ENCODE measurements around the gene COX6A2. TPM values are rescaled to one million over a fixed set of nuclear protein-coding genes. Genes with fewer than 3 reads are reported as not detected.
A peak's percentile ranks its signal among the peaks of the same experiment; 100 is the strongest.

Gene COX6A2
- total RNA-seq, 2 donors from 2014 or later, result 3.9 TPM; not detected in 1

DNA sequence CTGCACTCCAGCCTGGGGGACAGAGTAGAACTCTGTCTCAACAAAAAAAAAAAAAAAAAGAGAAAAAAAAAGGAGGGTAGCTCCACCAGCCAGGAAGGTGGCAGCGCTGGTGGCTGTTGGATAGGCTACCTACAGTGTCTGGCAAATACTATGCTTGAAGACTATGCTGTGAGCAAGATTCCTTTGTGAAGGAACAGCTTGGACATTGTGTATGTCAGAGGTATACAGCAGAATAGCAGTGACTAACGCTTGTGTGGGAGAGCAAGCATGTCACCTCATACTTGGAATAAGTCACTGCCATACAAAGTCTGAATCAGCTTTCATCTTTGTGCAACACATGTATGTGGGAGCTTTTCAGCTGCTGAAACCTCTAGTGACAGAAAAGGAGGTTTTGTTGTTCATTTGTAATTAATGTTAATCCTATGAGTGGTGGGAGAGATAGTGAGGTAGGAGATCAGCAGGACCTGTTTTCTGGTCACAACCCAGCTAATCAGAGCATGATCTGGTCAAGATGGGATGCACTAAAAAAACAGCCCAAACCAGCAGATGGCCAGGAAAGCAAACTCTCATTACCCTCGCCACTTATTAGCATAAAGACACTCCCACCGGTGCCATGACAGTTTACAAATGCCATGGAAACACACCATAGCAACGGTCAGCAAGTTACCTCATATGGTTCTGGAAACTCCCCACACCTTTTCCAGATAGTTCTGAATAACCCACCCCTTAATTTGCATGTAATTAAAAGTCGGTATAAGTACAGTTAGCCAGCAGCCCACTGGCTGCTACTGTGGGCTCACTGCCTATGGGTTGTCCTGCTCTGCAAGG, 41.8 kb downstream of the COX6A2 start:
- H3K27me3 ChIP-seq (replicated peaks; ENCODE audit: insufficient read depth), result peaks cover 2% of the 10 kb centered on the region
- DNase-seq (ENCODE audit: low spot score), result no peak
- H3K9me3 ChIP-seq, result no peaks in the 10 kb centered on the region
- no peak overlapping the region for H3K4me3 ChIP-seq
- H3K4me1 ChIP-seq (replicated peaks), result no peaks in the 10 kb centered on the region
- 41% methylated on average over 6 of the region's 6 CpGs for WGBS
- TF ChIP-seq, protein P1, sequence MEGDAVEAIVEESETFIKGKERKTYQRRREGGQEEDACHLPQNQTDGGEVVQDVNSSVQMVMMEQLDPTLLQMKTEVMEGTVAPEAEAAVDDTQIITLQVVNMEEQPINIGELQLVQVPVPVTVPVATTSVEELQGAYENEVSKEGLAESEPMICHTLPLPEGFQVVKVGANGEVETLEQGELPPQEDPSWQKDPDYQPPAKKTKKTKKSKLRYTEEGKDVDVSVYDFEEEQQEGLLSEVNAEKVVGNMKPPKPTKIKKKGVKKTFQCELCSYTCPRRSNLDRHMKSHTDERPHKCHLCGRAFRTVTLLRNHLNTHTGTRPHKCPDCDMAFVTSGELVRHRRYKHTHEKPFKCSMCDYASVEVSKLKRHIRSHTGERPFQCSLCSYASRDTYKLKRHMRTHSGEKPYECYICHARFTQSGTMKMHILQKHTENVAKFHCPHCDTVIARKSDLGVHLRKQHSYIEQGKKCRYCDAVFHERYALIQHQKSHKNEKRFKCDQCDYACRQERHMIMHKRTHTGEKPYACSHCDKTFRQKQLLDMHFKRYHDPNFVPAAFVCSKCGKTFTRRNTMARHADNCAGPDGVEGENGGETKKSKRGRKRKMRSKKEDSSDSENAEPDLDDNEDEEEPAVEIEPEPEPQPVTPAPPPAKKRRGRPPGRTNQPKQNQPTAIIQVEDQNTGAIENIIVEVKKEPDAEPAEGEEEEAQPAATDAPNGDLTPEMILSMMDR (IDR thresholded peaks at IDR 0.05), result no peak
- no peak for TF ChIP-seq POLR2AphosphoS5 (IDR thresholded peaks at IDR 0.05)
- TF ChIP-seq POLR2A (IDR thresholded peaks at IDR 0.05), result no peak
- H3K27ac ChIP-seq, result no peak overlapping the region
- H3K36me3 ChIP-seq, result no peaks in the 10 kb centered on the region
- intact Hi-C loops (cut with DNase I), result no loop called here

DNA sequence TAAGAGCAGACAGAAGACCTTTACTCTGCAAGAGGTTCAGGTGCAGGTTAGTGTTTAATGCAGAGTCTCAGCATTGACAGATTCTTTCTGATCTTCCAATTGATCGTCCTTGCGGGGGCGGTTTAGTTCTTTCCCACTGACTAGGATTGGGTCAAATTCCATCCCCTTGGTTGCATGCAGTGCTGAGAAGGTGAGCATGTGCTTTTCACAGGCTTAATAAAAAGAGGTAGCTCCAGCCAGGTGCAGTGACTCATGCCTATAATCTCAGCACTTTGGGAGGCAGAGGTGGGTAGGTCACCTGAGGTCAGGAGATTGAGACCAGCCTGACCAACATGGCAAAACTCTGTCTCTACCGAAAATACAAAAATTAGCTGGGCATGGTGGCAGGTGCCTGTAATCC, 42.5 kb downstream of the COX6A2 start:
- Histone ChIP-seq H3K27ac (no peak overlapping the region), H3K27me3 (replicated peaks; ENCODE audit: insufficient read depth) (peaks cover 2% of the 10 kb centered on the region), H3K36me3 (no peaks in the 10 kb centered on the region), H3K4me3 (no peak overlapping the region), H3K9me3 (no peaks in the 10 kb centered on the region), H3K4me1 (replicated peaks) (no peaks in the 10 kb centered on the region)
- WGBS, result 65% methylated on average over 4 of the region's 4 CpGs
- DNase-seq (ENCODE audit: low spot score), result no peak
- TF ChIP-seq POLR2AphosphoS5 (IDR thresholded peaks at IDR 0.05) (no peak), POLR2A (IDR thresholded peaks at IDR 0.05) (no peak)
- TF ChIP-seq, protein P1 (IDR thresholded peaks at IDR 0.05), result no peak
- intact Hi-C loops (cut with DNase I), result no loop called here

DNA sequence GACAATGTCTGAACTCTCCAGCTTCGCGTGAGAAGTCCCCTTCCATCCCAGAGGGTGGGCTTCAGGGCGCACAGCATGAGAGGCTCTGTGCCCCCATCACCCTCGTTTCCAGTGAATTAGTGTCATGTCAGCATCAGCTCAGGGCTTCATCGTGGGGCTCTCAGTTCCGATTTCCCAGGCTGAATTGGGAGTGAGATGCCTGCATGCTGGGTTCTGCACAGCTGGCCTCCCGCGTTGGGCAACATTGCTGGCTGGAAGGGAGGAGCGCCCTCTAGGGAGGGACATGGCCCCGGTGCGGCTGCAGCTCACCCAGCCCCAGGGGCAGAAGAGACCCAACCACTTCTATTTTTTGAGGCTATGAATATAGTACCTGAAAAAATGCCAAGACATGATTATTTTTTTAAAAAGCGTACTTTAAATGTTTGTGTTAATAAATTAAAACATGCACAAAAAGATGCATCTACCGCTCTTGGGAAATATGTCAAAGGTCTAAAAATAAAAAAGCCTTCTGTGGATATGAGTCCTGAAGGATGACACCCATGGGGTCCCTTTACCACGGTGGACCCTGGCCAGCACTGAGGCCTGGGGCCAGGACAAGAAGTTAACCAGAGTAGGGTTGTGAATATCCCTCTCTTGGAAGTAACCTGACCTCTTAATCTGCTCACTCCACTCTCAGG, 45.5 kb downstream of the COX6A2 start:
- Histone ChIP-seq H3K27me3 (replicated peaks; ENCODE audit: insufficient read depth) (no peaks in the 10 kb centered on the region), H3K4me3 (no peak overlapping the region), H3K9me3 (no peaks in the 10 kb centered on the region), H3K36me3 (no peaks in the 10 kb centered on the region), H3K27ac (no peak overlapping the region), H3K4me1 (replicated peaks) (no peaks in the 10 kb centered on the region)
- 21% methylated on average over 14 of the region's 14 CpGs for WGBS
- TF ChIP-seq POLR2A (IDR thresholded peaks at IDR 0.05) (no peak), POLR2AphosphoS5 (IDR thresholded peaks at IDR 0.05) (no peak)
- TF ChIP-seq, protein P1 (IDR thresholded peaks at IDR 0.05), result peak in 2 of 4 experiments; percentile 22 to 52
- intact Hi-C loops (cut with DNase I), result no loop called here
- peak; percentile 16 for DNase-seq (ENCODE audit: low spot score)

DNA sequence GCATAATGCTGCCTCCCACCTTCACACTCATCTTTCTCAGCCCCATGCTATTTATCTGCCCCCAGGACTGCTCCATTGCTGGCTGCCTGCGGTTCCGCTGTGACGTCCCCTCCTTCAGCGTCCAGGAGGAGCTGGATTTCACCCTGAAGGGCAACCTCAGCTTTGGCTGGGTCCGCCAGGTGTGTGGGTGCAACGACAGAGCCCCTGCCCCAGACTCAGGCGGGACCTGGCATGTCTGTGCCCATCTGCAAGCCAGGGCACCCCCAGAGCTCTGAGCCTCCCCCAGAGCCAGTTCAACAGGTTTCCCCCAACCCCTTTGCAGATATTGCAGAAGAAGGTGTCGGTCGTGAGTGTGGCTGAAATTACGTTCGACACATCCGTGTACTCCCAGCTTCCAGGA, 48.0 kb downstream of the COX6A2 start:
- TF ChIP-seq POLR2AphosphoS5 (IDR thresholded peaks at IDR 0.05) (no peak), POLR2A (IDR thresholded peaks at IDR 0.05) (no peak)
- TF ChIP-seq, protein P1 (IDR thresholded peaks at IDR 0.05), result no peak
- no peaks in the 10 kb centered on the region for H3K36me3 ChIP-seq
- intact Hi-C loops (cut with DNase I), result no loop called here
- H3K9me3 ChIP-seq, result no peaks in the 10 kb centered on the region
- no peak overlapping the region for H3K4me3 ChIP-seq
- no peaks in the 10 kb centered on the region for H3K27me3 ChIP-seq (replicated peaks; ENCODE audit: insufficient read depth)
- no peak overlapping the region for H3K27ac ChIP-seq
- H3K4me1 ChIP-seq (replicated peaks), result no peaks in the 10 kb centered on the region
- no peak for DNase-seq (ENCODE audit: low spot score)
- WGBS, result 64% methylated on average over 12 of the region's 12 CpGs

Other genes starting within 250 kb of the COX6A2 start
- 10 to 100 TPM; 48.6 to 87.5 TPM for gene FUS, start 248.2 kb downstream of the COX6A2 start, total RNA-seq
- 10 to 100 TPM; 27.2 to 51.6 TPM for gene PYCARD, start 225.6 kb downstream of the COX6A2 start, total RNA-seq
- 1 to 10 TPM in 1 of 2 donors, under 1 TPM in 1; 0.23 to 3.9 TPM for gene TRIM72, start 214.2 kb downstream of the COX6A2 start, total RNA-seq
- gene PYDC1, start 211.2 kb downstream of the COX6A2 start, total RNA-seq, result not detected
- 1 to 10 TPM in 1 of 2 donors, under 1 TPM in 1; 0.36 to 5.1 TPM for gene ITGAM, start 168.4 kb downstream of the COX6A2 start, total RNA-seq
- gene ITGAX, start 73.2 kb downstream of the COX6A2 start, total RNA-seq, result 1 to 10 TPM; 2.0 to 3.7 TPM
- not detected for gene ITGAD, start 35.0 kb downstream of the COX6A2 start, total RNA-seq
- 1 to 10 TPM; 1.2 to 3.3 TPM for gene ZNF843, start 14.4 kb upstream of the COX6A2 start, total RNA-seq
- 10 to 100 TPM; 10.0 to 20.3 TPM for gene ARMC5, start 31.1 kb upstream of the COX6A2 start, total RNA-seq
- 100 to 1,000 TPM in 1 of 2 donors, 10 to 100 TPM in 1; 62.0 to 115 TPM for gene TGFB1I1, start 43.8 kb upstream of the COX6A2 start, total RNA-seq
- under 1 TPM; 0.55 to 0.62 TPM for gene SLC5A2, start 54.8 kb upstream of the COX6A2 start, total RNA-seq
- 100 to 1,000 TPM; 142 to 153 TPM for gene RUSF1, start 80.0 kb upstream of the COX6A2 start, total RNA-seq
- gene AHSP, start 99.5 kb upstream of the COX6A2 start, total RNA-seq, result not detected

Data from prostate gland (tissue), 2 donors.